CD1c-positive myeloid dendritic cell (primary cell): Measurements from ENCODE around the gene SETX.
"Not testable (repeated sequence)": the region's sequence is repeated elsewhere in the genome, so short reads cannot be mapped to it uniquely, and the experiment has no call there.

Experiments used
- DNase-seq: peaks from one replicate; pipeline ENCODE4 v3.0.0-alpha.2; 2016; ENCODE audit errors: extremely low spot score

Gene SETX

GRCh38 chr9:132283863-132284262, 70.9 kb downstream of the SETX start:
- no peak for DNase-seq

GRCh38 chr9:132283165-132283564, 71.6 kb downstream of the SETX start:
- no peak for DNase-seq

- DNase-seq, result no peak
Observed at GRCh38 chr9:132274861-132275260, 79.9 kb downstream of the SETX start.

- DNase-seq, result not testable (repeated sequence)
Observed at GRCh38 chr9:132269704-132270516, 84.9 kb downstream of the SETX start.

GRCh38 chr9:132268725-132269352, 85.9 kb downstream of the SETX start:
- peak; percentile 64 for DNase-seq

- no peak for DNase-seq
Observed at GRCh38 chr9:132267660-132268059, 87.1 kb downstream of the SETX start.

GRCh38 chr9:132266017-132266416, 88.8 kb downstream of the SETX start:
- no peak for DNase-seq

- no peak for DNase-seq
Observed at GRCh38 chr9:132260846-132261245, 93.9 kb downstream of the SETX start.

GRCh38 chr9:132250324-132251262, 104.2 kb downstream of the SETX start:
- no peak for DNase-seq

- DNase-seq, result no peak
Observed at GRCh38 chr9:132249690-132250089, 105.1 kb downstream of the SETX start.

GRCh38 chr9:132249123-132249522, 105.7 kb downstream of the SETX start:
- no peak for DNase-seq

- DNase-seq, result no peak
Observed at GRCh38 chr9:132247942-132248341, 106.8 kb downstream of the SETX start.

GRCh38 chr9:132245465-132245864, 109.3 kb downstream of the SETX start:
- DNase-seq, result no peak

- DNase-seq, result no peak
Observed at GRCh38 chr9:132244582-132245455, 110.0 kb downstream of the SETX start.

GRCh38 chr9:132243156-132244074, 111.4 kb downstream of the SETX start:
- DNase-seq, result no peak

GRCh38 chr9:132242621-132243155, 112.1 kb downstream of the SETX start:
- DNase-seq, result no peak

GRCh38 chr9:132241840-132242620, 112.8 kb downstream of the SETX start:
- peak; percentile 60 for DNase-seq

GRCh38 chr9:132241483-132241839, 113.3 kb downstream of the SETX start:
- DNase-seq, result no peak

GRCh38 chr9:132240841-132241482, 113.8 kb downstream of the SETX start:
- DNase-seq, result peak; percentile 98
